Activated naive CD8-positive, alpha-beta T cell treated with anti-CD3 and anti-CD28 coated beads, Interleukin-2, amount 50 U/mL, for 16 hours (primary cell): Measurements from ENCODE around the gene AKNA.

Source experiments
- DNase-seq: peaks from one replicate; pipeline ENCODE4 v3.0.0-alpha.2; 2020; ENCODE audit warnings: low read depth, low spot score

AKNA gene

GRCh38 chr9:114304416-114305188 is 83.2 kb downstream of the AKNA start:
- no peak for DNase-seq

- no peak for DNase-seq
Measured at GRCh38 chr9:114303977-114304376, 83.8 kb downstream of the AKNA start.

- no peak for DNase-seq
Measured at GRCh38 chr9:114303571-114303970, 84.2 kb downstream of the AKNA start.

- DNase-seq, result no peak
Measured at GRCh38 chr9:114302727-114303126, 85.1 kb downstream of the AKNA start.

DNA sequence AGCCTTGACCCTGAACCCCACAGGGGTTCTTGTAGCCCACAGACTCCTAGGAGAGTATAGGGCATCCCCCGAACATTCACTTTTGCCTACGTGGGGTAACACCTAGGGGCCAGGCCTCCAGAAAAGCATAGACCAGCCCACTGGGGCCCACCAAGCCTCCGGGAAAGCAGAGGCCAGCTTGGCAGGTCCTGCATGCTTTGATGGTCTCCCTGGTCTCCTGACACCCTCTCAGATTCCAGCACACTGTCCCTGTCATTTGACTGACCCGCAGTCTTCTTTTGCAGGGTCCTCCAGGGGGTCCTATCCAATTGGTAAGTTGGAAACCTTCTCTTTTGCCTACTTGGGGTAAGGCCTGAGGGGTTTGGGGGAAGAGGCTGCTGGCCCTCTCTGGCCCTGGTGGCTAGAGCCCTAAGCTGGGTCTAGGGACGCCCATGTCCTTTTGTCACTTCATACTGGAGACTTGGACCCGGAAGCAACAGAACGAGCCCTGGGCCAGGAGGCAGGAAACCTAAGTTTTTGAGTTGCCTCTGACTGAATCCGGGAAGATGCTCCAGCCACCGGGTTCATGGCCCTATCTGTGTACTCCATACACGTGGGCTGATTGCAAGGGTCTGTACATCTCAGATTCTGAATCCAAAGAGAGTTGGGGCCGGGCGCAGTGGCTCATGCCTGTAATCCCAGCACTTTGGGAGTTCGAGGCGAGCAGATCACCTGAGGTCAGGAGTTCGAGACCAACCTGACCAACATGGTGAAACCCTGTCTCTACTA is 85.8 kb downstream of the AKNA start:
- no peak for DNase-seq

- no peak for DNase-seq
Measured at GRCh38 chr9:114300846-114301797, 86.7 kb downstream of the AKNA start.

DNA sequence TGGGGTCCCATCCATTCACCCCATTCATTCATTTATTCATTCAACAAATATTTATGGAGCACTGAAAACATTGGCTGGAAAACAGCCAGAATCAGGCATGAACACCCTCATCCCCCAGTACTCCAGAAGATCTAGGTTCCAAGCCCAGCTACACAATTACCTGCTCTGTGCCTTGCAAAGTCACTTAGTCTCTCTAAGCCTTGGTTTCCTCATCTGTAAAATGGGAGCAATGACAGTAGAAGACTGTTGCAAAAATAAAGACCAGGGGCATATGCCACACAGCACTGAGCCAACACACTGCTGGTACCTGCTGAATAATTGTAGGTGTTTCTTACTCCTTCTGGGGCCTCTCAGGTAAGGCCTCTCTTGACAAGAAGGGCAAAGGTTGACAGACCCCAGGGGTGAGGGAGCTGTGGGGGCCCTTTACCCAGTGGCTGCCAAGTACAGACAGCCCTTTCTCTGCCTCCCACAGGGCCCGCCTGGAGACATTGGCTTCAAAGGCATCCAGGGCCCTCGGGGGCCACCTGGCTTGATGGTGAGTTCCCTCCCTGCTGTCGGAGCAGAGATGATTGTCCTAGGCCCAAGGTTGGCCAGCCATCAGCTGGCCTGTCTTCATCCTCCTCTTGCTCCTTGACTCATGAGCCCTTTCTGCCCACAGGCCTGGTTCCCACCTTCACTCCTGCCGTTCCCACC is 87.5 kb downstream of the AKNA start:
- no peak for DNase-seq

GRCh38 chr9:114299286-114300152 is 88.3 kb downstream of the AKNA start:
- DNase-seq, result no peak

DNA sequence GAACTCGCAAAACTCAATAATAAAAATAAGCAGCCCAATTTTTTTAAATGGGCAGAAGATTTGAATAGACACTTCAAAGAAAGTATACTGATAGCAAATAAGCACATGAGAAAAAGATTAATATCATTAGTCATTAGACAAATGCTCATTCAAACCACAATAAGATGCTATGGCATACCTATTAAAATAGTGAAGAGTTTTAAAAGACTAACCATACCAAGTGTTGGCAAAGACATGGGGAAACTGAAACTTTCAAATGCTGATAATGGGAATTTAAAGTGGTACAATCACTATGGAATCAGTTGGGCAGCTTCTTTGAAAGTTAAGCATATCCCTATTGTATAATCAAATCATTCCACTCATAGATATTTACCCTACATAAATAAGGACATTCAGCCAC is 91.4 kb downstream of the AKNA start:
- DNase-seq, result no peak

DNA sequence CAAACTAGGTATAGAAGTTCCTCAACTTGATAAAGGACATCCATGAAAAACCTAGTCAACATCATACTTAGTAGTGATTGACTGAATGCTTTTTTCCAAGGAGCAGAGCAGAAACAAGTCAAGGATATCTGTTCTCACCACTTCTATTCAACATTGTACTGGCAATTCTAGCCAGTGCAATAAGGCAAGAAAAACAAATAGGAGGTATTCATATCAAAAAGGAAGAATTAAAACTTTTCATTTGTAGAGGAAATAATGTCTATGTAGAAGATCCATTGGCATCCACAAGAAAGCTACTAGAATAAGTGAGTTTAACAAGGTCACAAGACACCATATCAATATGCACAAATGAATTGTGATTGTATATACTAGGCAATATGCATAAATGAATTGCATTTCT is 93.1 kb downstream of the AKNA start:
- no peak for DNase-seq

DNA sequence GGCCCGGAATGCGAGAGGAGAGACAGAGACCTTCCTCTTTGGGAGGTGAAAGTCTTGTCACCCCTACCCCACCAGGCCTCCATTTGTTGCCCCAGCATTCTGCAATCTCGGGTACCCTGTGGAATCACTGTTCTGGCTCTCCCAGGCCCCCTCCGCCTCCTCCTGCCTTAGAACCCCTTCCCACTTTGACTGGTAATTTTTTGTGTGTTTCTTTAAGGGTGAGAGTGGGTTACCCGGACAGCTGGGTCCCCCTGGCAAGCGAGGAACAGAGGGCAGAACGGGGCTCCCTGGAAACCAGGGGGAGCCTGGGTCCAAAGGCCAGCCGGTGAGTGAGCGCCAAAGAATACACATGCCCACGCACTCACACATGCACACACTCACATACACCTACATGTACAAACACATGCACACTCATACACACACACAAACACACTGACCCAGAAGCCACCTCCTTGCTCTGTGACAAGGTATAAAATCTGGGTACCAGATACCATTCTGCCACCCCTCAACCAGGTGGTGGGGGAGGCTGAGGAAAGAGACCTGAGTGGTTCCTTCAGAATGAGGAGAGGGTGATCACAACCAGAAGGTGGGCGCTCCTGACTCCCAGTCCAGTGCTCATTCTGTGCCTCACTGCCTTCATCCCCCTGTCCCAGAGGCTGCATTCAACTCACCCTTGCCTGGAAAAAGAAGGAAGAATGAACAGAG is 95.7 kb downstream of the AKNA start:
- DNase-seq, result no peak

DNA sequence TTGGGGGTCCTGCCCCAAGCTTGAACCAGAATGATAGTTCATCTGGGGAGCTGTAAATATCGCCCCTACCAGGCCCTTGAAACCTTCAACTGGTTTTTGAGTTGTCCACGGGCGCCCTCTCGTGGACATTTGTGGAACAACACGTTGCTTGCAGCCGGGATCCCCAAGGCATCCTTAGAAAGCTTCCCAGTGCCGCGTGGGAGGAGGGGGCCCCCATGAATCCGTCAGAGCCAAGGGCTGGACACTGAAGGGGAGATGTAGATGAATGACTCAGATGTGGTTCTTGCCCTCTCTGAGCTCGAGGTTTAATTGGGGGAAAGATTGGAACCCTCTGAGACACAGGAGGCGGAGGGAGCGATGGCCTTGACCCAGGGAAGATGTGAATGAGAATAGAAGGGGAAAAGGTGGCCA is 96.7 kb downstream of the AKNA start:
- DNase-seq, result peak; percentile 36

GRCh38 chr9:114290561-114290986 is 97.2 kb downstream of the AKNA start:
- DNase-seq, result no peak

- DNase-seq, result no peak
Measured at GRCh38 chr9:114289571-114290481, 98.0 kb downstream of the AKNA start.

DNA sequence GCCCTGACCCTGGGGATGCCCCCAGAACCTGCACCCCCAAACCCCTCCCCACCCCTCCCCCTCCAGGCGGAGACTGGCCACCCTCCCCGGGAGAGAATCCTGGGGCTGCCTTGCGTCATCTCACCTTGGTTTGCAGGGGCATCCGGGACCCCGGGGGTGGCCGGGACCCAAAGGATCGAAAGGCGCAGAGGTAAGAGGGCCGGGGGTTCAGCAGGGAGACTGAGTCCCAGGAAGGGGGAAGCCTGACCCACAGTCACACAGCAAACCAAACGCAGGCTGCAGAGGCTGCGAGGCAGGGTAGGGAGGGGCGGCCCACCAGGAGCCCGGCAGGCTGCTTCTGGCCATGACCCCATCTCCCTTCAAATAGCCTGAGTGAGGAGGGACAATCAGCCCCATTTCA is 98.7 kb downstream of the AKNA start:
- no peak for DNase-seq

DNA sequence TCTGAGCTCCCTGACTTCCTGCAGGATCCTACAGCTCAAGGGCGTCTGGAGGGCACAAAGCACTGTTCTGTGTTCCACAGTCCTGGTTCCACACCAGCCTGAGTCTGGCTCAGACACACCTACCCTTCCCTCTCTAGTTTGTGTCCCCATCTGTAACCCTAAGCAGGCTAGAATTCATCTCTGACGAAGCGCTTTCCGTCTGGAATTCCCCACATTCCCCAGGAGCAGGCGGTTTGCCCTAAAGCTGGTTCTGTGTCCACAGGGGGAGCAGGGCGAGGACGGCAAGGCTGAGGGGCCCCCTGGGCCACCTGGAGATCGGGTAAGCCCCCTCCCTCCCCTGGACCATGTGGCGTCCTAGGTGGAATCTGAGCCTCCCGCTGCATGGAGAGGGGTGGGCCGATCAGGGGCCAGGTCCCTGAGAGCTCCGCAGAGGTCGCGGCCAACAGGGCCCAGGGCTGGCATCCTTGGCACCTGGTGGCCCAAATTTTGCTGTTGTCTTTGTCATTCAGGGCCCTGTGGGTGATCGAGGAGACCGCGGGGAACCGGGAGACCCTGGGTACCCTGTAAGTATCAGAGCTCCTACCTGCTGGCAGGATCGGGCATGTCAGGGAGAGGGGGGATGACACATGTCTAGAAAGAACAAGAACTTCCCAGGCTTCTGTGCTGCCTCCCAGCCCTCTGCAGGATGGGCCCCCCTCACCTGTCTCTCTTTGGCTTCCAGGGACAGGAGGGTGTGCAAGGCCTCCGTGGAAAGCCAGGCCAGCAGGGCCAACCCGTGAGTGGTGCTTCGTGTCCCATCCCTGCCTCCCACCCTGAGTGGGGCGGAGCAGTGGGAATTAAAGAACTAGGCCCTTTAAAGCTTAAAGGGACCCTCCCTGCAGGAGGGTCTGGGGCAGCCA is 99.3 kb downstream of the AKNA start:
- no peak for DNase-seq

GRCh38 chr9:114287763-114288192 is 100.0 kb downstream of the AKNA start:
- no peak for DNase-seq
